Activated CD8-positive, alpha-beta memory T cell treated with anti-CD3 and anti-CD28 coated beads, Interleukin-2, amount 50 U/mL, for 4 hours (primary cell): ENCODE data around the gene FBXL17.
"Not testable (repeated sequence)": the region's sequence is repeated elsewhere in the genome, so short reads cannot be mapped to it uniquely, and the experiment has no call there.

Experiments used
- DNase-seq: peaks from one replicate; pipeline ENCODE4 v3.0.0-alpha.2; 2020

The FBXL17 gene

DNA sequence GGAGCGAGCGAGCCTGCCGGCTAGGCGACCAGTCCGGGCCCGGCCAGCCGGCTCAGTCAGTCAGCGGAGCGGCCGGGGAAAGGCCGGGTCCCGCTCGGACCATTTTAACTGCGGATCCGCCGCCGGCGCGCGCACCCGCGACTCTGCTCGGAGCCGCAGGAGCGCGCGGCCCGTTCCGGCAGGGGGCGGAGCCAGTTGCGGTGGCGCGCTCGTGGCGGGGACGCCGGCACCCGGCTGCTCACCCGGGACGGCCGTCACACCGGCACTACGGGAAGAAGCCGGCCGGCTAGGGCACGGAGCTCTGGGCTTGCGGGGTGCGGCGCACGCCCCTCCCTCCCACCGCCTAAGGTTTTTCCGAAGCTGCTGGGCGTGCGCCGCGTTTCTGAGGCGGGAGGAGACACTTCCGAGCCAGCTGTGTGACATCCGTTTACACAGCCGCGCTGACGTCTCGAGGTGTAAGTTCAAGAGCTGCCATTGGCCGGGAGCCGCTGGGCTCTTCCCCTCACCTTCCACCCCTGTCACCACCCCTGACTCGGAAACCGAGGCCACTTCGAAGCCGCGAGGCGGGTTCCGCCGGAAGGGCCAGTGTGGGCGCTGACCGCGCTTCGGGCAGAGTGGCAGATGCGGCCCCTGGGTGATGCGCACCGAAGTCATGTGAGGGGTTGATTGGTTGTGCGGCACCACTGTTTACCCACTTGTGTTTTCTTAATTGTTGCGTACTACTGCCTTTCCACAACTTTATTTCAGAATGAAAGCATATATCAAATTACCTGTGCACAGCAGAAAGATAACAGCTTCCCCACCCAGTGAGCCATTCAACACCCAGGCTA, at the start of gene FBXL17:
Gene FBXL17, minus strand, starts transcription at position 145 of the 830 bp plus-strand sequence.
- DNase-seq, result peak; percentile 88

DNA sequence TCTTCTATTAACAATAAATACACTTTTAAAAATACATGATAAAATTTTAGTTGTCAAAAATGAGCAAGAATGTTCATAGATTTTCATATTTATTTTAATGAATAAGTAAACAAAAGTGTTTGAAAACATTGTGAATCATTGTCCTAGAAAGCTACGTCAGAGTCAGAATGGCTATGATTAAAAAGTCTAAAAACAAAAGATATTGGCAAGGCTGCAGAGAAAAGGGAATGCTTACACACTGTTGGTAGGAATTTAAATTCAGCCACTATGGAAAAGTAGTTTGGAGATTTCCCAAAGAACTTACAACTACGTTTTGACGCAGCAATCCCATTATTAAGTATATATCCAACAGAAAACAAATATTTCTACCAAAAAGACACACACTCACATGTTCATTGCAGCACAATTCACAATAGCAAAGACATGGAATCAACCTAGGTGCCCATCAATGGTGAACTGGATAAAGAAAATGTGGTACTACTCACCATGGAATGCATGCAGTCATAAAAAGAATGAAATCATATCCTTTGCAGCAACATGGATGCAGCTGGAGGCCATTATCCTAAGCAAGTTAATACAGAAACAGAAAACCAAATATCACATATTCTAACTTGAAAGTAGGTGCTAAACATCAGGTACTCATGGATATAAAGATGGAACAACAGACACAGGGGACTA, 49.2 kb upstream of the FBXL17 start:
- no peak for DNase-seq

DNA sequence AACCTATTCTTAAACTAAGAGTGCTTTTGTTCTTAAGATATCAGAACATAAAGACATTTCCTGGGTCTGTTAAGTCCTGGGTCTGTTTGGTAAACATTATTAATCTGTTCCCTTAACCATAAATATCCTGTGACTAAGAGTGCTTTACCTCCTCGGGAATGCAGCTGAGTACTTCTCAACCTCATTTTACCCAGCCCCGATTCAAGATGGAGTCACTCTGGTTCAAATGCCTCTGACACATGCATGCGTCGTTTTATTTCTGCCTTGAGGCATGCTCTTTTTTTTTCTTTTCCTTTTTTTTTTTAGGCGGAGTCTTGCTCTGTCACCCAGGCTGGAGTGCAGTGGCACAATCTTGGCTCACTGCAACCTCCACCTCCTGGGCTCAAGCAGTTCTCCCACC, 39.8 kb upstream of the FBXL17 start:
- no peak for DNase-seq

DNA sequence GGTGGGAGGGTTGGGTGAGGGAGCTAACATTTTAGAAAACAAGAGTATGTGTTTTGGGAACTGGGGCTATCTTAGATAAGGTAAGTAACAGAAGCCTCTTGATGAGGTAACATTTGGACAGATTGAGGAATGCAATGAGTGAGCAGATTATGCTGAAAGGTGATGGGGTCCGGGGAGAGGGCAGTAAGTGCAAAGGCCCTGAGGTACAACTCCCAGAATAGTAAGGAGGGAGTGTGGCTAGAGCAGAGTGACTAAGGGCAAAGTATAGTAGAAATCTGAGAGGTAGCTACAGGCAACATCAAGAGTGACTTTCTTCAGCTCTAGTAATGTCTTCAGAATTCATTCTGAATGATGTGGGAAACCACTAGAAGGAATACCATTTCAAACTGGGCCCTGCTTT, 38.9 kb upstream of the FBXL17 start:
- DNase-seq, result no peak

DNA sequence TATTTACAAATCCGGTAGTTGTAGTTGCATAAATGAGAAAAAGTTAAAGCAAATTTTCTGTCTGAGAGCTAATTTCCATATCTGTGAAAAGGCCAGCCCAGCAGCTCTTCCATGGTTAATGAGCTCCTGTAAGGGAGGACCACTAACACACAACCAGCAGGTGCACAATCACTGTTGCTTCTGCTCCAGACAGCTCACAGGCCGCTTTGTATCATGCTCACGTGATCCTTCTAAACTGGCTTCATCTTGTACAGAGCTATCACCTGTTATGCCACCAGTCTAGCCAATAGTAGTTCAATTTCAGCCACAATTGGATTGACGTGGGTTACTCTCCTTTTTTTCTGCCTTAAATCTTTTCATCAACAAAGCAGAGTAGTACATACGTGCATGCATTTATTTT, 38.3 kb upstream of the FBXL17 start:
- DNase-seq, result no peak

DNA sequence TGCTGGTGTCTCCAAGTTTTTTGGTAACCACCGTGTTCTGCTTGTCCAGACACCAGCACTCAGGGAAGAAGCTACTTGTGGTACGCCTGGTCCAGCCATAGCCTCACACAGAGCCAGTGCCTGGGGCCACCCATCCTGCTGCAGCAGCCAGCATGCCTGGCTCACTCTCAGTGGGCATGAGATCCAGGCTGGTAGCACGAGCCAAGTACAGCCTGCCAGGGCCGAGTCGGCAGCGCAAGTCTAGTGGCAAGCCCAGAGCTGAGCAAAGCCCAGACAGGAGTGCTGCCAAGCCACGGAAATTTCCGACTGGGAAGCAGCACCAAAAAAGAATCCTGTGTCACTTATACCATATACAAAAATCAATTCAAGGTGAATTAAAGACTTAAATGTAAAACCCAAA, 36.3 kb upstream of the FBXL17 start:
- no peak for DNase-seq

DNA sequence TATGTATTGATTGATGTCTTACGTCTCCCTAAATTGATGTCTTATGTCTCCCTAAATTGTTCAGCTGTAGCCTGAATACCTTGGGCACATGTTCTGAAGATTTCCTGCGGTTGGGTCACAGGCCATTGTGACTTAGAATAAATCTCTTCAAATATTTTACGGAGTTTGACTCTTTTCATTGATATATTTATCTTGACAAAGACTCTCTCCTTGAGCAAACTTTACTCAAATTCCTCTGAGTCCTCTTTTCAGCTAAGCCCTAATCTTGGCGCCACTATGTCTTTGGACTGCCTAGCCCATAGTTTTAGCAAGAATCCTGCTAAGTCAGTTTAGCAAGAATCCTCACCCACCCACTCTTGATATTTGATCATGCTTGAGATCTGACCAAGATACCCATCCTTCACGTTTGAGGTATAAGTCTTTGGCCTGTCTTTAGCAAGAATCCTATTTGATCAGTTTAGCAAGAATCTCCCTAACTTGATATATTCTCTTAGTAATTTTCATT, 35.3 kb upstream of the FBXL17 start:
- no peak for DNase-seq

DNA sequence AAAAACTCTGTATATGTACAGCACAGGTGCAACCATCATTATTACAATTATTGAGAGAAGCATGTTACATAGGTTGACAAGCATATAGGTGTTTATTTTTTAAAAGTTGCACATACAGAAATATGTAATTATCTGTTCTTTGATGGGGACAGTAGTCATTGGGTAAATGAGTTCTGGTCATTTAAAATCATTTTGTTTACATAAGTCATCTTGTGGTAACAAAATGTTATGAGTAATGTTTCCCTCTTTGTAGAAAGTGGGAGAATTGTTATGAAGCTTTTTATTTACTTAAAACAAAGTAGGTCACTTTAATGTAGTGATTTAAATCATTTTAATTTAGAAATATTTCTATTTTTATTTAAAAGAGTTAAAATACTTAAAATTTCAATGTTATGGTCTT, 33.8 kb upstream of the FBXL17 start:
- no peak for DNase-seq

DNA sequence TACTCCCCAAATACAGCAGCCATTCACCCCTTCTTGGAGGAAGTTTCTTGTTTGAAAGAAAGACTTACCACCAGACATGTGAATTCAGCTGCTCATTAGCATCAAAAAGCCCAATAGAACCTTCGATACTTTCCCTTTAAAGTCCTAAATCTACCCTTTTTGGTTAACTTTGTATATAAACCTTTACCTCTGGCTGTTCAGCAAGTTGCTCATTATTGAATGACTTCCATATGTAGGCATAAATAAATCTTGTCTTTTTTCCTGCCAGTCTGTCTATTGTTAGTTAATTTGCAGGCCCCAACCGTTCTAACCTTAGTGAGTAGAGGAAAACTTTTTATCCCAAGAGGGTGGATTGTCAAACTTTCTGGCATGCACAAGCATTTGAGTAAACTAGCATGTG, 27.9 kb upstream of the FBXL17 start:
- no peak for DNase-seq

DNA sequence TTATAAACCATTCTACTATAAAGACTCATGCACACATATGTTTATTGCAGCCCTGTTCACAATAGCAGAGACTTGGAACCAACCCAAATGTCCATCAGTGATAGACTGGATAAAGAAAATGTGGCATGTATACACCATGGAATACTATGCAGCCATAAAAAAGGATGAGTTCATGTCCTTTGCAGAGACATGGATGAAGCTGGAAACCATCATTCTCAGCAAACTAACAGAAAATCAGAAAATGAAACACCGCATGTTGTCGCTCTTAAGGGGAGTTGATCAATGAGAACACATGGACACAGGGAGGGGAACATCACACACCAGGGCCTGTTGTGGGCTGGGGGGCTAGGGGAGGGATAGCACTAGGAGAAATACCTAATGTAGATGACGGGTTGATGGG, 23.3 kb upstream of the FBXL17 start:
- not testable (repeated sequence) for DNase-seq

DNA sequence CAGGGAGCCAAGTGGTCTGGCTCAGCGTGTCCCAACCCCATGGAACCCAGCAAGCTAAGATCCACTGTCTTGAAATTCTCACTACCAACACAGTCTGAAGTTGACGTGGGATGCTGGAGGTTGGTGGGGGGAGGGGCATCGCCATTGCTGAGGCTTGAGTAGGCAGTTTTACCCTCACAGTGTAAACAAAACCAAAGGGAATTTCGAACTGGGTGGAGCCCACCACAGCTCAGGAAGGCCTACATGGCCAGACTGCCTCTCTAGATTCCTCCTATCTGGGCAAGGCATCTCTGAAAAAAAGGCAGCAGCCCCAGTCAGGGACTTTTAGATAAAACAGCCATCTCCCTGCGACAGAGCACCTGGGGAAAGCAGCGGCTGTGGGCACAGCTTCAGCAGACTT, 17.1 kb upstream of the FBXL17 start:
- DNase-seq, result no peak

DNA sequence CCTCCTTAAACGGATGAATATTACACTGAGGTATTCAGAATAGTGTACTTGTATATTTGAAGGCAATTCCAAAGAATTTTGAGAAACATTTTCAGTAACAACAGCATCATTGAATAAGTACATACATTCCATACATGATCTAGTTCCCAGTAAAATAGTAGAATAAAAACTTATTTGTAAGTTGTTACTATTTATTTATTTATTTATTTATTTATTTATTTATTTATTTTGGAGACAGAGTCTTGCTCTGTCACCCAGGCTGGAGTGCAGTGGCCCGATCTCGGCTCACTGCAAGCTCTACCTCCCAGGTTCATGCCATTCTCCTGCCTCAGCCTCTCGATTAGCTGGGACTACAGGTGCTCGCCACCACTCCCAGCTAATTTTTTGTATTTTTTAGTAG, 14.9 kb upstream of the FBXL17 start:
- not testable (repeated sequence) for DNase-seq

DNA sequence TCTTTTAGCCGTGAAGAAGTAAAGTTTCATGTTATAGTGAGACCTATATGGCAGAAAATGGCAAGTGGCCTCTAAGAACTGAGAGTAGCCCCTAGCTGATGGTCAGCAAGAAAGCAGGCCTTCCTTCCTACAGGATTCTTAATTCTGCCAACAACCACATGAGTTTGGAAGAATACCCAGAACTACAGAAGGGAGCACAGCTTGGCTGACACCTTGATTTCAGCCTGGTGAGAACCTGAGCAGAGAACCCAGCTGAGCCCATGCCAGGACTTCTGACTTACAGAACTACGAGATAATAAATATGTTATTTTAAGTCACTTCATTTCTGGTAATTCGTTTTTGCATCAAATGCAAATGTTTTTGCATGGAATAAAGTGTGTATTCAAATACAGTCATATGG, 5.9 kb upstream of the FBXL17 start:
- DNase-seq, result no peak

DNA sequence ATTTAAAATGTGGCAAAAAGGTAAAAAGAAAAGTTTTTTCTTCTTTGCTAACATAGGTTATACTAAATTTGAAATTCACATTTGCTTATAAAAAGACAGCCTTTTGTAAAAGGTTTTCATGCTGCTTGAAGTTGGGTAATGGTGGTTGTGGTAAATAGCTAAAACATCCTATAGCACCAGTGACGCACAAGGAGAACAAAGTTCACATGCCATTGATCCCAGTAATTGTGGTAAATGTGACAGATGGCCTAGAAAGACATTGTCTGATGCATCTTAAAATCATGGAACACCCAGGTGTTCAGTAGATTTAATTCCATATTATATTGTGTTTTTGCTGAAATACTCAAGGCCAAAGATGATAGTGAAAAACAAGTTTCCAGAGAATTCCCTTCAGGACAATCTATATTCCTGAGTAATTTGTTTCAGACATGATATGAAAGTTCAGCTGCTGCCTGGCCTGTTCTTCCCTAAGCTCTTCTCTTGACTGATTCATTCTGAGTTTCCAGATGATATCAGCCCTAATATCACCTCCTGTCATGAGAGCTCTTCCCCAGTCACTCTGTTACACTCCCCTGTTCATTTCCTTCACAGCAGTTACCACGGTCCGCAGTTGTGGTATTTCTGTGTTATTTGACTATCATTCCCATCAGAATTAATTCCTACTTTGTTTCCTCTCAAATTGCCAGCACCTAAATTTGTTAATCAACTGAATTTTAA, 4.6 kb upstream of the FBXL17 start:
- DNase-seq, result no peak

DNA sequence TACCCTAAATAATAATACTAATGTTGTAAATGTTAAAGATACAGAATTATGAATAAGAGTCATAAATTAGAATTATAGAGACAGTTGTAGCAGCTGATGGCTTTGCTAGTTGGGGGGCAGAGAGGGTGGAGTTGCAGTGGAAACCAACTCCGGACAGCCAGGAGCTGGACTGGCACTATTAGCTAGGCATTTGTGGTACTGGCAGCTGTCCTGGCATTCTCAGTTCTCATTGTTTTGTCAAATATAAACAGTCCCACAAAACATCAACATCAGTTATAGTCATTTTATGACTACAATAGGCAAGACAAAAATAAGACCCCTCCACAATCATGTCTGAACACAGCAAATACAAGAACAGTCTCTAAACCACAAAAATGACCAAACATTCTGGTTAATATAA, 2.8 kb upstream of the FBXL17 start:
- no peak for DNase-seq

DNA sequence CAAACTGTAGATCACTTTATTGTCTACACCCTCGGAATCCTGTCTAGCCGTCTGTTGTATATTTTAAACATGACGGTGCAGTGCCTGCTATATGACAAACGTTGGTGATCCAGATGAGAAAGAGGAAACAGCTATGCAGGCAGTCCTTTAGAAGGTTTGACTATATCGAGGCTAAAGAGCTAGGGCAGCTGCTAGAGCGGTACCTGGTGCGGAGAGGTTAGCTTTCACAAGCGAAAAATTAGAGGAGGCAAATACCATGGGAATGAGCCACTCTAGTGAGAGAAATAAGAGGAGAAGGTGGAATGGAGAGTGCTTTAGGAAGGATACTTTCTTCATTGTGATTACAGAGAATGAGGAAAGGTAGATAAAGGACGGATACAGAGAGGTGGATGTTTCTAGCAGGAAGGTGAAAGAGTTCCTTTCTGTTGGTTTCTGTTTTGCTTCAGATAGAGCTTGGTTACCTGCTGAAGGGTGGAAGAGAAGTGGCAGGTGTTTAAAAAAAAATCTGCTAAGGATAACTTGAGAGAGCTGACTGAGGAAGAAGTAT, 959 bp upstream of the FBXL17 start:
- DNase-seq, result no peak

DNA sequence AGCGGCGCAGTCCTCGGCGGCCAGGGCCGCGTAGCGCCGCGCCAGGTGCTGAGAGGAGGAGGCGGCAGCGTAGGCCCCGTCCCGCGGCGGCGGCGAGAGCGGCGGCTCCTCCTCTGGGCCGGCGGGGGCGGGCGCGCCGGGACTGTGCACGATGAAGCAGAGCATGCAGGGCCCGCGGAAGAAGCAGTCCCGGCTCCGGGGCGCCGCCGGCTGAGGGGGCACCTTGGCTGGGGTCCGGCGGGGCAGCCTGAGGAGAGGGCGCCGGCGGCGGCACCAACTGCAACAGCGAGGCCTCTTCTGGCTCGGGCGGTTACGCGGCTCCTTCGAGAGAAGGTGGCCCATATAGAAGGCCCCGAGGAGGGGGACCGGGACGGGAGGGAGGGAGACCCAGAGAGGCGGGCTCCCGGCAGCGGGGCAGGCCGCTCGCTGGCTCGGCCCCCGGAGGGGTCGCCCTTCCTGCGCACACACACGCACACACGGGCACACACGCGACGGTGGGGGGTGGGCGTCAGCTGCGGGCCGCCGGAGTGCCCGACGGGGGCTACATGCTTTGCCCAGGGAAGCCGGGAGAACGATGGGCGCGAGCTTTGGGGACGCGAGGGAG, 446 bp downstream of the FBXL17 start:
- DNase-seq, result peak; percentile 84

DNA sequence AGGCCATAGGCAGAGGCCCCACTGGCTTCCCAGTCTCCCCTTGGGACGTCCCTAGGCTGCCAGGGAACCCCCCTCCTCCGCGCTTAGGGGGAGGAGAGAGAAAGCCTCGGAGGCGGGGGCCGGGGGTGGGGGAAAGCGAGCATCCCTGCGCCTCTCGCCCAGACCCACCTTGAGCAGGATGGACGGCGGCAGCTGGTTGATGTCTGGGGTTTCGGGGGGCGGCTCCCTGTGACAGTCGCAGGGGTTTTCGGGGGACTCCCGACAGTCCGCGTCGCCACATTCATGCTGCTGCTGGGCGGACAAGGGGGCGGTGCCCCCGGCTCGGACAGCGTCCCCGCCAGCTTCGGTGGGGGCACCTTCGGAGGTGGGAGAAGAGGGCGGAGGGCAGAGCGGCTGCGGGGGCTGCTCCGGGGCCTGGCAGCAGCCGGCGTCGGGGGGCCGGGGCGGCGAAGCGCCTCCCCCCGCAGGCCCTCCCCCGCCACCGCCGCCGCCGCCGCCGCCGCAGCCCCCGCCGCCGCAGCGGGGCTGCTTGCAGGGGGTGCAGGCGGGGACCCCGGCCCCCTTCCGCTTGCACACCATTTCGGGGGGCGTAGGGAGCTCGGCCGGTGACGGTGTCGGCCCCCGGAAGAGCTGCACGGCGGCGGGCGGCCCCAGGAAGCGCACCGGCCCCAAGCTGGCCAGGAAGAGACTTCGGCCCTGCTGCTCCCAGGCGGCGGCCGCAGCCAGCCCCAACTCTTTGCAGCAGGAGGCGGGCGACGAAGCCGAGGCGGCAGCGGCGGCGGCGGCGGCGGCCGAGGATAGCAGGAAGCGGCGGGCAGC, 1.2 kb downstream of the FBXL17 start:
- DNase-seq, result peak; percentile 55

DNA sequence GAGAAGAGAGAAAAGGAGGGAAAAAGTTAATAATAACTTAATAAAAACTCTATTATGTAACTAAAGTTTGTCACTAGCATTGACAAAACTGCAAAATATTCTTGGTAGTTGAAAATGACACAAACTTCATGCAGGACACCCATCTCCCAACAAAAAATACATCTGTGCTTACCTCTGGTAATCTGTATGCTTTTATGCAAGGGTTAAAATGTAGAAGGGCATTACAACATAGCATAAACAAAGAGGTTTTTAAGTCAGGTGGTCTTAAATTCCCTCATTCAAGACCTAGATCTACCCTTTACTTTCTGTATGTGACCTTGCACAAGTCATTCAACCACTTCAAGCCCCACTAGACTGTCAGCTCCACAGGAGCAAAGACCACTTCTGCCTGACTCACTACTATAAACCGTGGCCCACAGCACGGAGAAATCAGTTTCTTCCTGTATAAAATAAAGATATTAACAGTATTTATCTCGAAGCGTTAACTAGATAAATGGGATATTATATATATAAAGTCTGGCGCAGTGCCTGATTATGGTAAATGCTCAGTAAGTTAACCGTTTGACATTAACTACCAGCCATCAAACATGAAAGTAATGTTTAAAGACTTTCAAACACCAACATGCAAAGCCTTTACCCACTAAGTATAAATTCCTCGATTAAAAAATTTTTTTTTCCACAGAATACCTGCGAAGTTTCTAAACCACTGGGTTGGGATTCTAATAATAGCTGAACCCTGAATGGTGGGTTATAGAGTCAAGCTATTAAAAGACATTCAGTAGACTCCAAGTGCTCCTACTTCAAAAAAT, 2.0 kb downstream of the FBXL17 start:
- no peak for DNase-seq

DNA sequence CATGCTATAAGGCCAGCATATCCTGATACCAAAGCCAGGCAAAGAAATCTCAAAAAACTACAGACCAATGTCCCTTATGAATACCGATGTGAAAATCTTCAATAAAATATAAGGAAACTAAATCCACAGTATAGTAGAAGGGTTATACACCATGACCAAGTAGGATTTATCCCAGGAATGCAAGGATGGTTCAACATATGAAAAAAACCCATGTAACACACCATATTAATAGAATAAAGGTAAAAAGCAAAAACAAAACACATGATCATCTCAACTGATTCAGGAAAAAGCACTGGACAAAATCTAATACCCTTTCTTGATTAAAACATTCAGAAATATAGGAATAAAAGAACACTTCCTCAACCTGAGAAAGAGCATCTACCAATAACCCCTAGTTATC, 6.1 kb downstream of the FBXL17 start:
- no peak for DNase-seq

DNA sequence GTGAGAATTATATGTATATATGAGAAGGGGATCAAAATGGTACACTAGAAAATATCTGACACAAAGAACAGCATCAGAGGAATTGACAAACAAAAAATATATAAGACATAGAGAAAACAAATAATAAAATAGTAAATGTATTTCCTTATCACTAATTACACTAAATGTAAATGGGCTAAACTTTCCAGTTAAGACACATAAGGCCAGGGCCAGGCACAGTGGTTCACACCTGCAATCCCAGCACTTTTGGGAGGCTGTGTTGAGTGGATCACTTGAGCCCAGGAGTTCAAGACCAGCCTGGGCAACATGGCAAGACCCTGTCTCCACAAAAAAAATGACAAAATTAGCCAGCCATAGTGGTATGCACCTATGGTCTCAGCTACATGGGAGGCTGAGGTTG, 8.5 kb downstream of the FBXL17 start:
- DNase-seq, result no peak
